Measurements from ENCODE around the gene LDHAL6A. TPM values are rescaled to one million over a fixed set of nuclear protein-coding genes. Genes with fewer than 3 reads are reported as not detected.

Gene LDHAL6A
- total RNA-seq, 6 donors from 2014 or later: not detected

GRCh38 chr11:18452927-18453326 is 2.7 kb upstream of the LDHAL6A start:
- H3K4me1 ChIP-seq: no peaks in the 10 kb centered on the region
- H3K36me3 ChIP-seq: no peaks in the 10 kb centered on the region
- TF ChIP-seq POLR2AphosphoS5 (IDR thresholded peaks at IDR 0.05) (no peak), EP300 (IDR thresholded peaks at IDR 0.05) (no peak), POLR2A (IDR thresholded peaks at IDR 0.05) (no peak), CTCF (IDR thresholded peaks at IDR 0.05) (no peak)
- no peak overlapping the region for H3K4me3 ChIP-seq
- no peaks in the 10 kb centered on the region for H3K9me3 ChIP-seq
- H3K27me3 ChIP-seq: no peaks in the 10 kb centered on the region
- DNase-seq (no peak), ATAC-seq (ENCODE audit: low FRiP score in 2 of 2) (no peak)
- WGBS, 2 donors: 80 to 82% methylated on average over 2 of the region's 2 CpGs
- no peak overlapping the region for H3K27ac ChIP-seq

- H3K9me3 ChIP-seq: no peaks in the 10 kb centered on the region
- ATAC-seq (ENCODE audit: low FRiP score in 2 of 2): no peak
Measured at GRCh38 chr11:18457450-18457849, 1.8 kb downstream of the LDHAL6A start.

GRCh38 chr11:18459634-18460033 is 4.0 kb downstream of the LDHAL6A start:
- ATAC-seq (ENCODE audit: low FRiP score in 2 of 2) (no peak), DNase-seq (no peak)
- Histone ChIP-seq H3K9me3 (no peaks in the 10 kb centered on the region), H3K4me1 (no peaks in the 10 kb centered on the region), H3K4me3 (no peak overlapping the region), H3K27ac (no peak overlapping the region), H3K27me3 (no peaks in the 10 kb centered on the region), H3K36me3 (no peaks in the 10 kb centered on the region)
- WGBS, 2 donors: 89 to 95% methylated on average over 4 of the region's 4 CpGs
- no peak for TF ChIP-seq POLR2A (IDR thresholded peaks at IDR 0.05)
- no peak for TF ChIP-seq EP300 (IDR thresholded peaks at IDR 0.05)
- TF ChIP-seq POLR2AphosphoS5 (IDR thresholded peaks at IDR 0.05): no peak
- TF ChIP-seq CTCF (IDR thresholded peaks at IDR 0.05): no peak

More at GRCh38 chr11:18457450-18457849, 1.8 kb downstream of the LDHAL6A start:
- H3K4me1 ChIP-seq: no peaks in the 10 kb centered on the region
- no peaks in the 10 kb centered on the region for H3K27me3 ChIP-seq
- no peaks in the 10 kb centered on the region for H3K36me3 ChIP-seq
- TF ChIP-seq EP300 (IDR thresholded peaks at IDR 0.05) (no peak), POLR2A (IDR thresholded peaks at IDR 0.05) (no peak), POLR2AphosphoS5 (IDR thresholded peaks at IDR 0.05) (no peak), CTCF (IDR thresholded peaks at IDR 0.05) (no peak)
- 59 to 67% methylated on average over 3 of the region's 3 CpGs for WGBS, 2 donors
- H3K27ac ChIP-seq: no peak overlapping the region
- no peak overlapping the region for H3K4me3 ChIP-seq
- DNase-seq: no peak

- ATAC-seq (ENCODE audit: low FRiP score in 2 of 2) (no peak), DNase-seq (no peak)
- H3K4me3 ChIP-seq: no peak overlapping the region
- H3K9me3 ChIP-seq: no peaks in the 10 kb centered on the region
- H3K27ac ChIP-seq: no peak overlapping the region
- no peaks in the 10 kb centered on the region for H3K27me3 ChIP-seq
- no peaks in the 10 kb centered on the region for H3K4me1 ChIP-seq
- 95 to 99% methylated on average over 6 of the region's 6 CpGs for WGBS, 2 donors
- TF ChIP-seq EP300 (IDR thresholded peaks at IDR 0.05): no peak
- no peak for TF ChIP-seq CTCF (IDR thresholded peaks at IDR 0.05)
- TF ChIP-seq POLR2AphosphoS5 (IDR thresholded peaks at IDR 0.05): no peak
- TF ChIP-seq POLR2A (IDR thresholded peaks at IDR 0.05): no peak
- H3K36me3 ChIP-seq: no peaks in the 10 kb centered on the region
Measured at GRCh38 chr11:18461909-18462308, 6.3 kb downstream of the LDHAL6A start.

GRCh38 chr11:18463439-18463838 is 7.8 kb downstream of the LDHAL6A start:
- Histone ChIP-seq H3K27me3 (no peaks in the 10 kb centered on the region), H3K4me1 (no peaks in the 10 kb centered on the region), H3K4me3 (no peak overlapping the region), H3K36me3 (no peaks in the 10 kb centered on the region), H3K9me3 (no peaks in the 10 kb centered on the region), H3K27ac (no peak overlapping the region)
- DNase-seq (no peak), ATAC-seq (ENCODE audit: low FRiP score in 2 of 2) (no peak)
- WGBS, 2 donors: 76 to 83% methylated on average over 1 of the region's 1 CpG
- TF ChIP-seq POLR2A (IDR thresholded peaks at IDR 0.05) (no peak), POLR2AphosphoS5 (IDR thresholded peaks at IDR 0.05) (no peak), EP300 (IDR thresholded peaks at IDR 0.05) (no peak), CTCF (IDR thresholded peaks at IDR 0.05) (no peak)
